ENCODE measurements around the gene GRIN2D. TPM values are rescaled to one million over a fixed set of nuclear protein-coding genes. Genes with fewer than 3 reads are reported as not detected.

The GRIN2D gene
- total and polyA plus RNA-seq, 2 experiments from 2014 or later = 3.2 to 3.5 TPM

DNA sequence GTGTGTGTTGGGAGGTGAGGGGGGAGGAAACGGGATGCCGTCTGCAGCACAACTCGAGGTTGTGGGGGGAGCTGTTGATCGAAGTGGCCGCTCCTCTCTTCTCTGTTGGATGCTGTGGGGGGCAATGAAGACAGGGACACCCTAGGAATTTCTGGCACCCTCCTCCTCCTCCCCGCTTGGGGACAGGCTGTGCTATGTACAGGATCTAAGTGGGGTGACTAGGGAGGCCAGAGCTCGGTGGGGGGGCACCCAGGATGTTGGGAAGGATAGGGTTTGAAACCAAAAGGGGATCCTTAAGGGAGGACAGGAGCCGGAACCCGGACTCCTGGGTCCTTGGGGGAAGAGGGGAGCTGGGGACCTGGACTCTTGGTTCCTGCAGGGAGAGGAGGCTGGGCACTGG, 2.0 kb downstream of the GRIN2D start:
- DNase-seq (ENCODE audit: low read depth in 1 of 2, low spot score in 1 of 2) = no peak
- no peak overlapping the region for H3K4me3 ChIP-seq

GRCh38 chr19:48396016-48396823, 2.8 kb downstream of the GRIN2D start:
- no peak overlapping the region for H3K27ac ChIP-seq
- H3K27me3 ChIP-seq = peaks cover 19% of the 10 kb centered on the region
- no peak for DNase-seq (ENCODE audit: low read depth in 1 of 2, low spot score in 1 of 2)
- TF ChIP-seq CTCF (IDR thresholded peaks at IDR 0.05; ENCODE audit: low read depth, low read length) = no peak
- H3K4me3 ChIP-seq = no peak overlapping the region
- H3K36me3 ChIP-seq = no peaks in the 10 kb centered on the region
- H3K4me1 ChIP-seq (ENCODE audit: low read depth) = peaks cover 14% of the 10 kb centered on the region
- no peaks in the 10 kb centered on the region for H3K9me3 ChIP-seq (ENCODE audit: low read depth)

More for the DNA sequence above, 2.0 kb downstream of the GRIN2D start:
- H3K9me3 ChIP-seq (ENCODE audit: low read depth) = no peaks in the 10 kb centered on the region
- H3K27ac ChIP-seq = no peak overlapping the region
- H3K36me3 ChIP-seq = no peaks in the 10 kb centered on the region
- TF ChIP-seq CTCF (IDR thresholded peaks at IDR 0.05; ENCODE audit: low read depth, low read length) = no peak
- peaks cover 19% of the 10 kb centered on the region for H3K27me3 ChIP-seq
- H3K4me1 ChIP-seq (ENCODE audit: low read depth) = peaks cover 14% of the 10 kb centered on the region

GRCh38 chr19:48396824-48397176, 3.3 kb downstream of the GRIN2D start:
- no peak overlapping the region for H3K4me3 ChIP-seq
- DNase-seq (ENCODE audit: low read depth in 1 of 2, low spot score in 1 of 2) = no peak
- peaks cover 19% of the 10 kb centered on the region for H3K27me3 ChIP-seq
- no peaks in the 10 kb centered on the region for H3K9me3 ChIP-seq (ENCODE audit: low read depth)
- H3K36me3 ChIP-seq = no peaks in the 10 kb centered on the region
- peaks cover 14% of the 10 kb centered on the region for H3K4me1 ChIP-seq (ENCODE audit: low read depth)
- TF ChIP-seq CTCF (IDR thresholded peaks at IDR 0.05; ENCODE audit: low read depth, low read length) = no peak
- no peak overlapping the region for H3K27ac ChIP-seq

GRCh38 chr19:48397263-48398101, 4.0 kb downstream of the GRIN2D start:
- Histone ChIP-seq H3K4me3 (peak overlapping the region; percentile 25), H3K27me3 (peaks cover 19% of the 10 kb centered on the region), H3K4me1 (ENCODE audit: low read depth) (peaks cover 14% of the 10 kb centered on the region), H3K27ac (no peak overlapping the region), H3K36me3 (no peaks in the 10 kb centered on the region), H3K9me3 (ENCODE audit: low read depth) (no peaks in the 10 kb centered on the region)
- TF ChIP-seq CTCF (IDR thresholded peaks at IDR 0.05; ENCODE audit: low read depth, low read length) = no peak
- DNase-seq (ENCODE audit: low read depth in 1 of 2, low spot score in 1 of 2) = peak in 1 of 2 donors; percentile 20

DNA sequence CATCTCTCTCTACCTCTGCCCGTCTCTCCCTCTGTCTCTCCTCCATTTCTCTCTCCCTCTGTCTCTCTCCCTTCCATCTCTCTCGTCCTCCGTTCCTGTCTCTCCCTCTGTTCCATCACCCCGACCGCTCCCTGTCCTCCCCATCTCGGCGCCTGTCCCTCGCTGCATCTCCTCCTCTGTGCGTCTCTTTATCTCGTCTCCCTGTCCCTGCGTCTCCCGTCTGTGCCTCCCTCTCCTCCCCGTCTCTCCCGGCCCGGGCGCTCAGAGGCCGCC, 4.6 kb downstream of the GRIN2D start:
- H3K27ac ChIP-seq = no peak overlapping the region
- TF ChIP-seq CTCF (IDR thresholded peaks at IDR 0.05; ENCODE audit: low read depth, low read length) = no peak
- peaks cover 19% of the 10 kb centered on the region for H3K27me3 ChIP-seq
- peak overlapping the region; percentile 25 for H3K4me3 ChIP-seq
- peaks cover 14% of the 10 kb centered on the region for H3K4me1 ChIP-seq (ENCODE audit: low read depth)
- no peak for DNase-seq (ENCODE audit: low read depth in 1 of 2, low spot score in 1 of 2)
- no peaks in the 10 kb centered on the region for H3K36me3 ChIP-seq
- H3K9me3 ChIP-seq (ENCODE audit: low read depth) = no peaks in the 10 kb centered on the region

All from cardiac muscle cell (in vitro differentiated cells and primary cell).